T-cell (primary cell): Measurements from ENCODE around the gene PEX11B. TPM values are rescaled to one million over a fixed set of nuclear protein-coding genes. Genes with fewer than 3 reads are reported as not detected.
A peak's percentile ranks its signal among the peaks of the same experiment; 100 is the strongest.

ENCODE experiments used
- ATAC-seq, 4 experiments: fragments of 200-7000 bp in 3 of 4; fragments of 150-1000 bp in 1 of 4; cut with Tn5 transposase; replicated peaks in 1 of 4; 1 replicate in 3 of 4; 2 replicates in 1 of 4; pipeline ENCODE4 v1.10.0; 2021; ENCODE audit warnings: moderate library complexity in 3 of 4, mild to moderate bottlenecking in 2 of 4, moderate number of reproducible peaks in 1 of 4
- CTCF ChIA-PET, 2 donors: fragments of 300-600 bp; sonication (Branson Sonifier 250); formaldehyde crosslinking; loops; one replicate each; lab custom pipeline; 2022; ENCODE audit warnings: antibody characterized with exemption in 2 of 2; lab: Charles Lee
- POLR2A ChIA-PET, 2 donors: fragments of 300-600 bp; sonication (Branson Sonifier 250); formaldehyde crosslinking; loops; one replicate each; lab custom pipeline; 2022; ENCODE audit warnings: antibody characterized with exemption in 2 of 2; lab: Charles Lee
- DNase-seq, 35 experiments: peaks; one replicate each; pipeline versions ENCODE4 v3.0.0 to v3.0.0-alpha.2; 2013 to 2023
- H3K27ac ChIP-seq: one replicate; pipeline ENCODE4 v1.5.1; 2013; ENCODE audit warnings: low read length
- H3K27me3 ChIP-seq, 2 experiments: replicated peaks in 1 of 2; 1 replicate in 1 of 2; 2 replicates in 1 of 2; pipeline versions ENCODE4 v1.6.1 to v1.7.0; 2013; ENCODE audit warnings: low read length in 1 of 2, mixed read lengths in 1 of 2; ENCODE audit not compliant: control insufficient read depth in 2 of 2, insufficient read depth in 2 of 2; ENCODE audit errors: extremely low read depth in 1 of 2
- H3K36me3 ChIP-seq, 2 donors: 1 replicate in 1 of 2; 2 replicates in 1 of 2; pipeline versions ENCODE4 v1.6.1 to v1.7.0; 2013; ENCODE audit warnings: low read length in 1 of 2; ENCODE audit not compliant: control insufficient read depth in 2 of 2, insufficient read depth in 1 of 2; ENCODE audit errors: extremely low read depth in 1 of 2
- H3K4me1 ChIP-seq, 2 experiments: 1 replicate in 1 of 2; 2 replicates in 1 of 2; pipeline versions ENCODE4 v1.6.1 to v1.7.0; 2013; ENCODE audit warnings: low read length in 2 of 2, mixed read lengths in 1 of 2; ENCODE audit not compliant: insufficient read depth in 2 of 2, control insufficient read depth in 1 of 2; ENCODE audit errors: extremely low read depth in 1 of 2
- H3K4me3 ChIP-seq, 2 donors: 1 replicate in 1 of 2; 2 replicates in 1 of 2; pipeline versions ENCODE4 v1.5.1 to v1.7.0; 2013; ENCODE audit warnings: mild to moderate bottlenecking in 2 of 2, low read length in 1 of 2, moderate library complexity in 1 of 2; ENCODE audit not compliant: control insufficient read depth in 1 of 2; ENCODE audit errors: extremely low read depth in 1 of 2
- H3K9me3 ChIP-seq: 2 replicates; pipeline ENCODE4 v1.7.0; 2013
- H3K27ac Mint-ChIP-seq, 2 donors: one replicate each; pipeline ENCODE4 v1.8.0; 2020 to 2021; ENCODE audit warnings: mild to moderate bottlenecking in 2 of 2, mixed read lengths in 2 of 2
- H3K27me3 Mint-ChIP-seq, 2 donors: one replicate each; pipeline ENCODE4 v1.8.0; 2021 to 2022; ENCODE audit warnings: mixed read lengths in 2 of 2
- H3K36me3 Mint-ChIP-seq: one replicate; pipeline ENCODE4 v1.8.0; 2021; ENCODE audit warnings: mixed read lengths
- H3K4me1 Mint-ChIP-seq, 3 donors: one replicate each; pipeline ENCODE4 v1.8.0; 2020 to 2022; ENCODE audit warnings: mixed read lengths in 3 of 3, mild to moderate bottlenecking in 1 of 3
- H3K4me3 Mint-ChIP-seq, 3 donors: one replicate each; pipeline ENCODE4 v1.8.0; 2020 to 2022; ENCODE audit warnings: mild to moderate bottlenecking in 3 of 3, mixed read lengths in 3 of 3, moderate library complexity in 3 of 3
- H3K9me3 Mint-ChIP-seq, 3 donors: one replicate each; pipeline ENCODE4 v1.8.0; 2020 to 2022; ENCODE audit warnings: mixed read lengths in 3 of 3
- WGBS: methylation state at CpG from one replicate; pipeline ENCODE4 v1.1.5; 2013; ENCODE audit warnings: missing lambda C conversion rate; ENCODE audit not compliant: insufficient coverage; 5-methylcytosine and 5-hydroxymethylcytosine counted together
- total RNA-seq, 35 experiments: library from RNA in 6 of 35; stranded (reverse) in 6 of 35; fragments of 120-200 nt in 1 of 35; gene quantifications; one replicate each; pipeline versions ENCODE4 v1.2.1 to v1.2.4 and lab custom pipeline; 2013 to 2026

PEX11B gene
- total RNA-seq, 5 donors from 2014 or later (not counting 1 experiment from before 2014, with no cell fraction given) = 18.8 to 36.3 (median 34.4) TPM

DNA sequence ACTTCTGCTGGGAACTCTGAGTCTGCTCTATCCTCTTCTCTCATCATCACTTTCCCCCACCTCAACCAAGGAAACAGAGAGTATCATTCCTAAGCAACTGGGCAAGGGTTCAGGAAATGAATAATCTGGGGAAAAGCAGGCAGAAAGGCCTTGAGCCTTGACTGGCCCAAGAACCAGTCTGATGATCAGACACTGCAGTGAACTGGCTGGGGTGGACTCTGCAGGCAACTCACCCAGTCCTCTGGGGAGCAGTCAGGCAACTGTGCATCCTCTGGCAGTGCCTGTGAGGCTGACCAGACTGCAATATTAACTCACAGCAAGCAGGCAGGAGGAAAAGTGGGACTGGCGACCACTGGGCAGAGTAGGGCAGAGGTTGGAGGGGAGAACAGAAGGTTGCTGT, 33.8 kb downstream of the PEX11B start:
- DNase-seq = no peak
- 81% methylated on average over 1 of the region's 1 CpG for WGBS
- Mint-ChIP-seq H3K4me1 (peaks cover 12 to 20% (median 16%) of the 10 kb centered on the region in 3 donors), H3K4me3 (peak overlapping the region; percentile 73 to 82 (median 80)), H3K36me3 (no peaks in the 10 kb centered on the region), H3K27me3 (peaks cover 19 to 22% of the 10 kb centered on the region in 2 donors), H3K9me3 (no peaks in the 10 kb centered on the region), H3K27ac (peak overlapping the region in 1 of 2 donors; percentile 48)
- no peaks in the 10 kb centered on the region for H3K9me3 ChIP-seq
- ChIA-PET CTCF (no interaction called here), POLR2A (interaction anchor here in 1 of 2 donors (0.6 kb wide), 1 partner anchor 135 kb away, joined by 4 read pairs; no protein-coding TSS in a partner anchor)
- no peak for ATAC-seq
- H3K27ac ChIP-seq = no peak overlapping the region
- H3K36me3 ChIP-seq = no peaks in the 10 kb centered on the region
- no peak overlapping the region for H3K4me3 ChIP-seq
- peaks cover 0 to 17% of the 10 kb centered on the region in 2 experiments for H3K4me1 ChIP-seq
- H3K27me3 ChIP-seq = peaks cover 3 to 18% of the 10 kb centered on the region in 2 experiments

DNA sequence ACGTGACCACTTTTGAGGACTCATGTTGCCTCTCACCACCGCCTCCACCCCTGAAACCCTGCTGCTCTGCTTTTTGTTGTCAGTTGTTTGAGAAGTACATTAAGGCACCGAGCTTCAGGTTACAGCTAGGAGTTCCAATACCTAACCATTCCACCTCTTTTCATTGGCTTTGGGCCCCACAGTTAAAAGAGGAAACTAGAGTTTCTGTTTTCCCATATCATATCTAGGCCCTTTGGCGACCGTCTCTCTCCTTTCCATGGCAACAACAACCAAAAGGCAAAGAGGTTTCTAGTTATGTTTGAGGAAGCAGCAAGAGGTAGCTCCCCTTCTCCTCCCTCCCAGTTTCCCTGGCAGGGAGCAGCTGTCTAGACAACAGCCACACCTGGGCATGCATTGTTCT, 38.7 kb downstream of the PEX11B start:
- peaks cover 17 to 18% of the 10 kb centered on the region in 2 donors for H3K27me3 Mint-ChIP-seq
- Histone ChIP-seq H3K27ac (no peak overlapping the region), H3K4me3 (no peak overlapping the region), H3K36me3 (no peaks in the 10 kb centered on the region), H3K9me3 (no peaks in the 10 kb centered on the region), H3K4me1 (no peaks in the 10 kb centered on the region), H3K27me3 (peaks cover under 1 to 17% of the 10 kb centered on the region in 2 experiments)
- WGBS = 71% methylated on average over 2 of the region's 5 CpGs
- no peak overlapping the region for H3K27ac Mint-ChIP-seq
- ChIA-PET CTCF (interaction anchor here (0.5 to 0.6 kb wide), 2 partner anchors 33 to 127 kb away, joined by 3 to 7 read pairs; no protein-coding TSS in a partner anchor), POLR2A (no interaction called here)
- H3K36me3 Mint-ChIP-seq = no peaks in the 10 kb centered on the region
- ATAC-seq = no peak
- peaks cover 3% of the 10 kb centered on the region in 3 donors for H3K4me1 Mint-ChIP-seq
- H3K9me3 Mint-ChIP-seq = no peaks in the 10 kb centered on the region
- DNase-seq = no peak
- no peak overlapping the region for H3K4me3 Mint-ChIP-seq

DNA sequence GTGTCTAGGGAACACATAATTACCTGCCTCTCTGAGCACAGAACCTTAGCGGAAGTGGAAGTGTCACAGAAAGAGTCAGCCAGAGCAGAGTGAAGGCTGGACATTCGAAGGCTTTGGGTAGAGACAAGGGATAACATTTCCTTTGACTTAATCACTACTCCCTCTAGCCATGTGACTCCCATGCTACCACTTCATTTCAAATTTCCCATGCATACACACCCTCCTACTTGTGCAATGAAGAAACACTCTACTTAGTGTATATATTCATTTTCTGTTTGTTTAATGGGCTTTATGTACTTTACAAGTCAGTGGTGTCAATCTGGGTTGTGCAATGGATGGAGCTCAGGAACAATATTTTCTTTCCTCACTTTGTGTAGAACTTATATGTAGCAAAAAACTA, 39.8 kb downstream of the PEX11B start:
- no peak overlapping the region for H3K27ac ChIP-seq
- no peak for DNase-seq
- peaks cover 0 to 15% of the 10 kb centered on the region in 2 experiments for H3K27me3 ChIP-seq
- ChIA-PET CTCF (interaction anchor here in 1 of 2 donors (0.6 kb wide), 1 partner anchor 28 kb away, joined by 7 read pairs; no protein-coding TSS in a partner anchor), POLR2A (no interaction called here)
- no peaks in the 10 kb centered on the region for H3K9me3 ChIP-seq
- no peaks in the 10 kb centered on the region for H3K36me3 ChIP-seq
- H3K36me3 Mint-ChIP-seq = no peaks in the 10 kb centered on the region
- H3K27me3 Mint-ChIP-seq = peaks cover 13 to 14% of the 10 kb centered on the region in 2 donors
- no peaks in the 10 kb centered on the region for H3K9me3 Mint-ChIP-seq
- H3K4me1 ChIP-seq = no peaks in the 10 kb centered on the region
- no peak overlapping the region for H3K4me3 Mint-ChIP-seq
- H3K4me1 Mint-ChIP-seq = no peaks in the 10 kb centered on the region
- ATAC-seq = no peak
- H3K4me3 ChIP-seq = no peak overlapping the region
- H3K27ac Mint-ChIP-seq = no peak overlapping the region
- no CpG with 5 or more reads among the region's 2 CpGs for WGBS

DNA sequence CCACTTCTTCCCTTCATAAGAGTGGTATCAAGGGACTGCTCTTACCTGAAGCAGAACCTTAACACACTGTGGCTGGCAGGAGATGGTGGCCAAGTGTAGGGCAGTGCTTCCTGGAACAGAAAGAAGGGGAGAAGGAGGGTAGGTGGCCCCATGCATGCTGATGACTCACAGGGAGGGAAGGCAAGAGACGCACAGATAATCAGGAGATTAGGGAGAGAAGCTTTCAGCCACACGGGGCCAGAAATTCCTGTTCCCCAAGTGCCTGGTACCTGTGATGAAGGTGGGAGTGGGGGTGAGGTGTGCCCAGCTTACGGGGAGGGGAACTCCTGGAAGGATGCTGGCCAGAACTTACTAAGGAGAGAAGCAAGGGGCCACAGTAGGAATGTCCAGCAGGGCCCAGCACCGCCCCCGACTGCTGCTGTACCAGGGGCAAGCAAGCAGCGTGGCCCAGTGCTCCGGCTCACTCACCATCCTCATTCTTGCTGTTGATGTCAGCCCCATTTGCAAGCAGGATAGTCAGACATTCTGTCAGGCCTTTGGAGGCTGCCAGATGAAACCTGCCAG, 40.5 kb downstream of the PEX11B start:
- H3K27me3 ChIP-seq = peaks cover 0 to 19% of the 10 kb centered on the region in 2 experiments

DNA sequence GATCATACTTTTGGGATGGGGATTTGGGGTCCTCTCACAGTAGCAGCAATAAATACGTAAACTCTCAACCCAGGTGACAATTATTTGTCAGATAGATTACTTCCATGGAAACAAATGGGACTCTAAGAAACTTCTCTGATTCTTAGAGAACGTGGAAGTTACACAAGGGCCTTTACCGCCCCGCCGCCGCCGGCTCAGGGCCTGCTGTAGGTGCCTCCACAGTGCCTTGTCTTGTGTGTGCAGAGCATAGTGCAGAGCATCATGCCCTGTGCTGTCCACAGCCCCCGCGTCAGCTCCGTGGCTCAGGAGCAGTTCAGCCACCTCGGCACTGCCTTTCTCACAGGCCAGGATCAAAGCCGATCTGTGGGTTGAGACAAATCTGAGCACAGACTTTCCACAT, 43.9 kb downstream of the PEX11B start:
- ATAC-seq (no peak), DNase-seq (no peak)
- H3K4me1 Mint-ChIP-seq = peaks cover 15 to 23% (median 18%) of the 10 kb centered on the region in 3 donors
- H3K27me3 Mint-ChIP-seq = peaks cover 4 to 10% of the 10 kb centered on the region in 2 donors
- Histone ChIP-seq H3K4me3 (no peak overlapping the region), H3K4me1 (peaks cover 0 to 14% of the 10 kb centered on the region in 2 experiments), H3K36me3 (no peaks in the 10 kb centered on the region), H3K9me3 (no peaks in the 10 kb centered on the region), H3K27ac (no peak overlapping the region), H3K27me3 (peaks cover 0 to 25% of the 10 kb centered on the region in 2 experiments)
- H3K9me3 Mint-ChIP-seq = no peaks in the 10 kb centered on the region
- WGBS = 95% methylated on average over 12 of the region's 12 CpGs
- no peak overlapping the region for H3K4me3 Mint-ChIP-seq
- ChIA-PET CTCF (no interaction called here), POLR2A (no interaction called here)
- H3K27ac Mint-ChIP-seq = no peak overlapping the region
- H3K36me3 Mint-ChIP-seq = no peaks in the 10 kb centered on the region

More for the DNA sequence above, 40.5 kb downstream of the PEX11B start:
- DNase-seq = no peak
- Mint-ChIP-seq H3K27ac (no peak overlapping the region), H3K36me3 (no peaks in the 10 kb centered on the region), H3K4me3 (no peak overlapping the region), H3K9me3 (no peaks in the 10 kb centered on the region), H3K27me3 (peaks cover 9% of the 10 kb centered on the region in 2 donors), H3K4me1 (peaks cover 0 to 6% (median 2%) of the 10 kb centered on the region in 3 donors)
- no peak overlapping the region for H3K27ac ChIP-seq
- no peaks in the 10 kb centered on the region for H3K9me3 ChIP-seq
- H3K4me1 ChIP-seq = no peaks in the 10 kb centered on the region
- ChIA-PET CTCF (interaction anchor here in 1 of 2 donors (0.6 kb wide), 1 partner anchor 89 kb away, joined by 3 read pairs; no protein-coding TSS in a partner anchor), POLR2A (no interaction called here)
- H3K4me3 ChIP-seq = no peak overlapping the region
- 91% methylated on average over 7 of the region's 7 CpGs for WGBS
- no peak for ATAC-seq
- H3K36me3 ChIP-seq = no peaks in the 10 kb centered on the region

DNA sequence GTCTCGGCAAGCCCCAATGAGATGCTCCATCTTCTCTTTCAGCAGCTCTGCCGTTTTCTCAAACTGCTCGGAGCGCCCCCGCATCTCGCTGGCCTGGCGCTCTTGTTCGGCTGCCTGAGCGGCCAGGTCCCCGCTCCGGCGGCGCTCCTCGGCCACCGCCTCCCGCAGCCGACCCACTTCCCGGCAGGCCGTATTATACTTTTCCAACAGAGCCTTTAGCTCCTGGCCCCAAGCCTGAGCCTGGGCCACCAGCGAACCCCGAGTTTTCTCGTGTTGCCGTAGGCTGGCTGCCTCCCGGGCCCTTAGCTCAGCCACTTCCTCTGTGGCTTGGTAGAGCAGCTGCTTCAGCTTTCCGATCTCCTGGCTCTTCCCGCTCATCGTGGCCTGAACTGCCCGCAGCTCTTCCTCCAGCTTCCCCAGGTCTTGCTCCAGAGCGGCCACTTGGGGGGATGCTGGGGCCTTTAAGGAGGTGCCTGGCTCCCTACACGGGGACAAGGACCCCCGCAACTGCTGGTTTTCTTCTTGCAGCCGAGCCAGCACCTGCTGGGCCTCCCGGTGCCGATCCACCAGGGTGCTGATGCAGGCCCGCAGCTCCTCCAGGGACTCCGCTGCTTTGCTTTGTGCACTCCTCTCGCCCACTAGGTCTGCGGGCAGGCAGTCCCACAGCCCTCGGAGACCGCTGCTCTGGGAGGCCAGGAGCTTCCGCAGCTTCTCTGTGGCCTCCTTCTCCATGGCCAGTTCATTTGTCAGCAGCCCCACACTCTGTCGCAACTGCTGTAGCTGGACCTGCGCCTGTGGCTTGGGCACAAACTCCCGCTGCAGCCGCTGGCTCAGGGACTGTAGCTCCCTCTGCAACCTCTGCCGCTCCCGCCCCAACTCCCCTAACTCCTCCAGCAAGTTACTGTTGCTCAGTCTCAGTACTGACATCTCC, 46.3 kb downstream of the PEX11B start:
- Histone ChIP-seq H3K9me3 (no peaks in the 10 kb centered on the region), H3K4me3 (peak overlapping the region; percentile 38 to 57), H3K27me3 (peaks cover 0 to 21% of the 10 kb centered on the region in 2 experiments), H3K36me3 (no peaks in the 10 kb centered on the region), H3K27ac (peak overlapping the region; percentile 0), H3K4me1 (peaks cover 0 to 14% of the 10 kb centered on the region in 2 experiments)
- no peaks in the 10 kb centered on the region for H3K9me3 Mint-ChIP-seq
- ChIA-PET POLR2A (interaction anchor here in 1 of 2 donors (0.6 kb wide), 2 partner anchors 9 to 167 kb away, joined by 3 to 4 read pairs; no protein-coding TSS in a partner anchor), CTCF (interaction anchor here (0.9 to 1.8 kb wide), 5 partner anchors 13 to 47 kb away, joined by 3 read pairs; partner anchors contain the start of genes ANKRD35 (in 1 of the 2), NUDT17 (in 1 of the 2) and PEX11B (in 1 of the 2))
- peak overlapping the region; percentile 73 to 79 (median 75) for H3K4me3 Mint-ChIP-seq
- H3K4me1 Mint-ChIP-seq = peaks cover 15 to 23% (median 18%) of the 10 kb centered on the region in 3 donors
- no peaks in the 10 kb centered on the region for H3K36me3 Mint-ChIP-seq
- peaks cover 4 to 10% of the 10 kb centered on the region in 2 donors for H3K27me3 Mint-ChIP-seq
- WGBS = 38% methylated on average over 47 of the region's 47 CpGs
- H3K27ac Mint-ChIP-seq = peak overlapping the region; percentile 49 to 79
- ATAC-seq (peak; percentile 86 to 90 (median 90)), DNase-seq (peak in 32 of 35 experiments; percentile 11 to 57 (median 26))
